Measurements from ENCODE around the gene MTG2.

GRCh38 chr20:62252342-62252966, 69.6 kb downstream of the MTG2 start:
- TF ChIP-seq POLR2A (IDR thresholded peaks at IDR 0.05) (no peak), CTCF (IDR thresholded peaks at IDR 0.05) (no peak)

Measured in ovary (tissue), 3 donors.